ENCODE data around the gene CREG1. TPM values are rescaled to one million over a fixed set of nuclear protein-coding genes. Genes with fewer than 3 reads are reported as not detected.
A peak's percentile ranks its signal among the peaks of the same experiment; 100 is the strongest.
"Not testable (repeated sequence)": the region's sequence is repeated elsewhere in the genome, so short reads cannot be mapped to it uniquely, and the experiment has no call there.

The CREG1 gene
- total and polyA plus RNA-seq, 2 of the 8 experiments (the other 6 are each of a cell fraction or from before 2014, with no cell fraction given): 29.8 to 30.1 TPM

- TF ChIP-seq ATF3 (IDR thresholded peaks at IDR 0.05; ENCODE audit: insufficient read depth, low read depth, low read length) (no peak), RAD21 (IDR thresholded peaks at IDR 0.05 in 1 of 2, conservative IDR thresholded peaks at IDR 0.05 in 1 of 2; ENCODE audit: low read depth in 2 of 2, low read length in 2 of 2) (peak; percentile 66 to 74), BACH1 (IDR thresholded peaks at IDR 0.05; ENCODE audit: low read length) (no peak)
Observed at GRCh38 chr1:167555971-167556714, 2.6 kb upstream of the CREG1 start (continued).

DNA sequence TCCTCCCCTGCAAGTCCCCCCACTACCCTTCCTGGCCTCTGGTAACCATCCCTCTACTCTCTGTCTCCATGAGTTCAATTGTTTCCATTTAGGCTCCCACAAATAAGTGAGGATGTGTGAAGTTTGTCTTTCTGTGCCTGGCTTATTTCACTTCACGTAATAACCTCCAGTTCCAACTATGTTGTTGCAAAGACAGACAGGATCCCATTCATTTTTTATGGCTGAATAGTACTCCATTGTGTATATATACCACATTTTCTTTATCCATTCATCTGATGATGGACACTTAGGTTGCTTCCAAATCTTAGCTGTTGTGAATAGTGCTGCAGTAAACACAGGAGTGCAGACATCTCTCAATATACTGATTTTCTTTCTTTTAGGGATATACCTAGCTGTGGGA, 1.5 kb upstream of the CREG1 start:
- H2BK5ac ChIP-seq (ENCODE audit: low read depth, low read length); H3K14ac ChIP-seq (ENCODE audit: insufficient read length); H3K79me1 ChIP-seq (ENCODE audit: low read depth, low read length); H2BK15ac ChIP-seq (ENCODE audit: low read length); H2BK12ac ChIP-seq (ENCODE audit: low read depth, low read length); H3K4me3 ChIP-seq (ENCODE audit: extremely low read depth in 1 of 4, insufficient read depth in 2 of 4, low read depth in 3 of 4, low read length in 4 of 4); H4K5ac ChIP-seq (ENCODE audit: insufficient read length, low read depth, low read length); H3K23ac ChIP-seq (ENCODE audit: insufficient read length); H4K91ac ChIP-seq (replicated peaks; ENCODE audit: insufficient read length, low read length); H3K9me3 ChIP-seq (ENCODE audit: insufficient read depth in 2 of 2, low read depth in 1 of 2, low read length in 1 of 2); H3K18ac ChIP-seq (ENCODE audit: extremely low read depth, low read length); H2AK5ac ChIP-seq (ENCODE audit: low read depth, low read length); H3K36me3 ChIP-seq (ENCODE audit: control insufficient read depth in 2 of 4, insufficient read depth in 4 of 4, low read length in 3 of 4); H4K8ac ChIP-seq (ENCODE audit: extremely low read depth, insufficient read depth, low read length); H3K9ac ChIP-seq (replicated peaks in 1 of 4; ENCODE audit: extremely low read depth in 1 of 4, low read depth in 3 of 4, low read length in 3 of 4); H2AFZ ChIP-seq (ENCODE audit: low read length); FAIRE-seq; H4K20me1 ChIP-seq (replicated peaks in 1 of 2; ENCODE audit: control insufficient read depth in 1 of 2, insufficient read depth in 2 of 2, low read length in 2 of 2); DNase-seq (ENCODE audit: low read depth in 1 of 2, low spot score in 2 of 2); H3K4me2 ChIP-seq (ENCODE audit: insufficient read depth in 1 of 2, low read depth in 2 of 2, low read length in 2 of 2); H2BK20ac ChIP-seq (ENCODE audit: low read length); H3K27ac ChIP-seq (ENCODE audit: low read depth, low read length); H3K4me1 ChIP-seq (replicated peaks in 1 of 4; ENCODE audit: control insufficient read depth in 3 of 4, insufficient read depth in 4 of 4, low read length in 3 of 4); H3K79me2 ChIP-seq (ENCODE audit: control insufficient read depth in 1 of 2, insufficient read depth in 2 of 2, low read length in 2 of 2); H3K27me3 ChIP-seq (replicated peaks in 1 of 4; ENCODE audit: control insufficient read depth in 3 of 4, extremely low read depth in 1 of 4, insufficient read depth in 3 of 4, low read length in 3 of 4); H2BK120ac ChIP-seq (replicated peaks; ENCODE audit: low read depth, low read length); H3K56ac ChIP-seq (replicated peaks; ENCODE audit: insufficient read length, low read depth, low read length); H3K4ac ChIP-seq (replicated peaks; ENCODE audit: insufficient read length, low read depth, low read length): not testable (repeated sequence)
- 89% methylated on average over 1 of the region's 1 CpG; no CpG with 5 or more reads in 1 of the 2 experiments for WGBS, 2 experiments (ENCODE audit: extremely low coverage in 1 of 2, insufficient coverage in 1 of 2, insufficient read length in 1 of 2, insufficient replicate concordance in 2 of 2, low coverage in 1 of 2, low lambda C conversion rate in 2 of 2, missing lambda C conversion rate in 1 of 2)
- H3K23me2 ChIP-seq (ENCODE audit: low read depth, low read length): peaks cover 10% of the 10 kb centered on the region
- ChIA-PET POLR2A (ENCODE audit: partially characterized antibody) (interaction anchor here (1.3 kb wide), 1 partner anchor 335 kb away, joined by 3 read pairs; the partner anchor contains the start of gene POU2F1), CTCF (ENCODE audit: partially characterized antibody) (interaction anchor here (0.7 to 4.3 kb wide), 19 partner anchors 9 to 187 kb away, joined by 3 to 38 read pairs (median 4); partner anchors contain the start of gene RCSD1)

All from H1 (cell line).